ENCODE results near the gene VCL.

Gene VCL

GRCh38 chr10:74048433-74048832 lies 50.5 kb downstream of the VCL start:
- H2AFZ ChIP-seq (ENCODE audit: low read depth, low read length): no peak overlapping the region
- H3K14ac ChIP-seq (ENCODE audit: low read length in 2 of 2): no peak overlapping the region
- H2AK5ac ChIP-seq (ENCODE audit: low read length, severe bottlenecking): no peak overlapping the region
- H3K23ac ChIP-seq (ENCODE audit: low read length in 2 of 2): no peak overlapping the region
- no peak overlapping the region for H2BK15ac ChIP-seq (ENCODE audit: low read depth, poor library complexity, severe bottlenecking)
- H2BK120ac ChIP-seq (ENCODE audit: low read depth, low read length): no peak overlapping the region
- no peak overlapping the region for H3K4me2 ChIP-seq (ENCODE audit: low read length, poor library complexity, severe bottlenecking)
- peaks cover 16% of the 10 kb centered on the region for H3K4me1 ChIP-seq (ENCODE audit: control insufficient read depth, insufficient read depth, low read depth, low read length)
- WGBS: 100% methylated on average over 1 of the region's 2 CpGs
- no peaks in the 10 kb centered on the region for H3K9me3 ChIP-seq (ENCODE audit: control insufficient read depth, low read length)
- no peak overlapping the region for H3K4me3 ChIP-seq (ENCODE audit: insufficient read depth in 1 of 2, low read depth in 1 of 2, low read length in 2 of 2)
- no peaks in the 10 kb centered on the region for H3K27me3 ChIP-seq (ENCODE audit: control insufficient read depth in 1 of 2, insufficient read depth in 1 of 2, low read length in 2 of 2)
- no peak overlapping the region for H3K4ac ChIP-seq (ENCODE audit: low read depth in 1 of 2, low read length in 2 of 2)
- no peak overlapping the region for H4K8ac ChIP-seq (ENCODE audit: low read length)
- peak overlapping the region; percentile 28 for H3K27ac ChIP-seq (ENCODE audit: low read length, poor library complexity, severe bottlenecking)
- H3K18ac ChIP-seq (ENCODE audit: low read depth in 1 of 2, low read length in 2 of 2): no peak overlapping the region
- H4K91ac ChIP-seq (ENCODE audit: low read length): no peak overlapping the region
- H3K9ac ChIP-seq (ENCODE audit: low read length): no peak overlapping the region
- H2BK5ac ChIP-seq (ENCODE audit: low read depth, low read length, poor library complexity, severe bottlenecking): no peak overlapping the region
- H2BK12ac ChIP-seq (ENCODE audit: low read length in 2 of 2): no peak overlapping the region
- H3K36me3 ChIP-seq (ENCODE audit: control insufficient read depth in 1 of 2, insufficient read depth in 2 of 2, low read depth in 1 of 2, low read length in 2 of 2): peaks cover 11 to 31% of the 10 kb centered on the region in 2 experiments
- H3K79me1 ChIP-seq (replicated peaks; ENCODE audit: low read length, poor library complexity, severe bottlenecking): no peaks in the 10 kb centered on the region
- no peak for DNase-seq

GRCh38 chr10:74049955-74050354 lies 52.0 kb downstream of the VCL start:
- Histone ChIP-seq H4K8ac (ENCODE audit: low read length) (no peak overlapping the region), H3K4me3 (ENCODE audit: insufficient read depth in 1 of 2, low read depth in 1 of 2, low read length in 2 of 2) (no peak overlapping the region), H2BK12ac (ENCODE audit: low read length in 2 of 2) (no peak overlapping the region), H3K9ac (ENCODE audit: low read length) (no peak overlapping the region), H3K4ac (ENCODE audit: low read depth in 1 of 2, low read length in 2 of 2) (no peak overlapping the region), H3K4me1 (ENCODE audit: control insufficient read depth, insufficient read depth, low read depth, low read length) (peaks cover 17% of the 10 kb centered on the region), H4K91ac (ENCODE audit: low read length) (no peak overlapping the region), H3K9me3 (ENCODE audit: control insufficient read depth, low read length) (no peaks in the 10 kb centered on the region), H2BK5ac (ENCODE audit: low read depth, low read length, poor library complexity, severe bottlenecking) (no peak overlapping the region), H3K14ac (ENCODE audit: low read length in 2 of 2) (no peak overlapping the region), H2BK120ac (ENCODE audit: low read depth, low read length) (no peak overlapping the region), H3K36me3 (ENCODE audit: control insufficient read depth in 1 of 2, insufficient read depth in 2 of 2, low read depth in 1 of 2, low read length in 2 of 2) (peaks cover 7 to 22% of the 10 kb centered on the region in 2 experiments), H3K18ac (ENCODE audit: low read depth in 1 of 2, low read length in 2 of 2) (no peak overlapping the region), H3K27me3 (ENCODE audit: control insufficient read depth in 1 of 2, insufficient read depth in 1 of 2, low read length in 2 of 2) (no peaks in the 10 kb centered on the region), H3K79me1 (replicated peaks; ENCODE audit: low read length, poor library complexity, severe bottlenecking) (no peaks in the 10 kb centered on the region), H3K23ac (ENCODE audit: low read length in 2 of 2) (no peak overlapping the region), H2AK5ac (ENCODE audit: low read length, severe bottlenecking) (no peak overlapping the region), H3K27ac (ENCODE audit: low read length, poor library complexity, severe bottlenecking) (peak overlapping the region; percentile 7), H2AFZ (ENCODE audit: low read depth, low read length) (no peak overlapping the region), H3K4me2 (ENCODE audit: low read length, poor library complexity, severe bottlenecking) (no peak overlapping the region), H2BK15ac (ENCODE audit: low read depth, poor library complexity, severe bottlenecking) (no peak overlapping the region)
- no peak for DNase-seq
- 87% methylated on average over 1 of the region's 1 CpG for WGBS

GRCh38 chr10:74050653-74051052 lies 52.7 kb downstream of the VCL start:
- H3K9me3 ChIP-seq (ENCODE audit: control insufficient read depth, low read length): no peaks in the 10 kb centered on the region
- no peaks in the 10 kb centered on the region for H3K27me3 ChIP-seq (ENCODE audit: control insufficient read depth in 1 of 2, insufficient read depth in 1 of 2, low read length in 2 of 2)
- H2AK5ac ChIP-seq (ENCODE audit: low read length, severe bottlenecking): no peak overlapping the region
- no peak overlapping the region for H4K91ac ChIP-seq (ENCODE audit: low read length)
- no peak overlapping the region for H2BK5ac ChIP-seq (ENCODE audit: low read depth, low read length, poor library complexity, severe bottlenecking)
- peaks cover 4 to 15% of the 10 kb centered on the region in 2 experiments for H3K36me3 ChIP-seq (ENCODE audit: control insufficient read depth in 1 of 2, insufficient read depth in 2 of 2, low read depth in 1 of 2, low read length in 2 of 2)
- no peak overlapping the region for H3K4me2 ChIP-seq (ENCODE audit: low read length, poor library complexity, severe bottlenecking)
- H3K4me3 ChIP-seq (ENCODE audit: insufficient read depth in 1 of 2, low read depth in 1 of 2, low read length in 2 of 2): no peak overlapping the region
- H3K79me1 ChIP-seq (replicated peaks; ENCODE audit: low read length, poor library complexity, severe bottlenecking): no peaks in the 10 kb centered on the region
- WGBS: no CpG with 5 or more reads among the region's 1 CpG
- H3K27ac ChIP-seq (ENCODE audit: low read length, poor library complexity, severe bottlenecking): peak overlapping the region; percentile 4
- no peak overlapping the region for H4K8ac ChIP-seq (ENCODE audit: low read length)
- H2BK120ac ChIP-seq (ENCODE audit: low read depth, low read length): no peak overlapping the region
- H2BK12ac ChIP-seq (ENCODE audit: low read length in 2 of 2): no peak overlapping the region
- no peak for DNase-seq
- no peak overlapping the region for H2AFZ ChIP-seq (ENCODE audit: low read depth, low read length)
- H3K4me1 ChIP-seq (ENCODE audit: control insufficient read depth, insufficient read depth, low read depth, low read length): peaks cover 18% of the 10 kb centered on the region
- H3K23ac ChIP-seq (ENCODE audit: low read length in 2 of 2): no peak overlapping the region
- no peak overlapping the region for H3K9ac ChIP-seq (ENCODE audit: low read length)
- H2BK15ac ChIP-seq (ENCODE audit: low read depth, poor library complexity, severe bottlenecking): no peak overlapping the region
- no peak overlapping the region for H3K4ac ChIP-seq (ENCODE audit: low read depth in 1 of 2, low read length in 2 of 2)
- H3K18ac ChIP-seq (ENCODE audit: low read depth in 1 of 2, low read length in 2 of 2): no peak overlapping the region
- H3K14ac ChIP-seq (ENCODE audit: low read length in 2 of 2): no peak overlapping the region

- Histone ChIP-seq H3K79me1 (replicated peaks; ENCODE audit: low read length, poor library complexity, severe bottlenecking) (no peaks in the 10 kb centered on the region), H2AK5ac (ENCODE audit: low read length, severe bottlenecking) (no peak overlapping the region), H4K8ac (ENCODE audit: low read length) (no peak overlapping the region), H3K27me3 (ENCODE audit: control insufficient read depth in 1 of 2, insufficient read depth in 1 of 2, low read length in 2 of 2) (no peaks in the 10 kb centered on the region), H2BK120ac (ENCODE audit: low read depth, low read length) (no peak overlapping the region), H2BK12ac (ENCODE audit: low read length in 2 of 2) (no peak overlapping the region), H3K4me2 (ENCODE audit: low read length, poor library complexity, severe bottlenecking) (no peak overlapping the region), H3K27ac (ENCODE audit: low read length, poor library complexity, severe bottlenecking) (peak overlapping the region; percentile 19), H3K9me3 (ENCODE audit: control insufficient read depth, low read length) (no peaks in the 10 kb centered on the region), H3K4me3 (ENCODE audit: insufficient read depth in 1 of 2, low read depth in 1 of 2, low read length in 2 of 2) (no peak overlapping the region), H4K91ac (ENCODE audit: low read length) (no peak overlapping the region), H2BK15ac (ENCODE audit: low read depth, poor library complexity, severe bottlenecking) (no peak overlapping the region), H3K4ac (ENCODE audit: low read depth in 1 of 2, low read length in 2 of 2) (no peak overlapping the region), H3K23ac (ENCODE audit: low read length in 2 of 2) (no peak overlapping the region), H3K36me3 (ENCODE audit: control insufficient read depth in 1 of 2, insufficient read depth in 2 of 2, low read depth in 1 of 2, low read length in 2 of 2) (peaks cover 0 to 5% of the 10 kb centered on the region in 2 experiments), H2BK5ac (ENCODE audit: low read depth, low read length, poor library complexity, severe bottlenecking) (no peak overlapping the region), H3K14ac (ENCODE audit: low read length in 2 of 2) (no peak overlapping the region), H3K18ac (ENCODE audit: low read depth in 1 of 2, low read length in 2 of 2) (no peak overlapping the region), H3K9ac (ENCODE audit: low read length) (peak overlapping the region; percentile 27), H2AFZ (ENCODE audit: low read depth, low read length) (no peak overlapping the region), H3K4me1 (ENCODE audit: control insufficient read depth, insufficient read depth, low read depth, low read length) (peaks cover 15% of the 10 kb centered on the region)
- DNase-seq: peak; percentile 65
- 72% methylated on average over 2 of the region's 5 CpGs for WGBS
Observed at GRCh38 chr10:74051736-74052342, 53.9 kb downstream of the VCL start.

Measured in mesenchymal stem cell (in vitro differentiated cells and primary cell).